Measurements from ENCODE around the gene AKR1B1. TPM values are rescaled to one million over a fixed set of nuclear protein-coding genes. Genes with fewer than 3 reads are reported as not detected.

Gene AKR1B1
- 147 and 607 TPM in 2 replicates for total RNA-seq

DNA sequence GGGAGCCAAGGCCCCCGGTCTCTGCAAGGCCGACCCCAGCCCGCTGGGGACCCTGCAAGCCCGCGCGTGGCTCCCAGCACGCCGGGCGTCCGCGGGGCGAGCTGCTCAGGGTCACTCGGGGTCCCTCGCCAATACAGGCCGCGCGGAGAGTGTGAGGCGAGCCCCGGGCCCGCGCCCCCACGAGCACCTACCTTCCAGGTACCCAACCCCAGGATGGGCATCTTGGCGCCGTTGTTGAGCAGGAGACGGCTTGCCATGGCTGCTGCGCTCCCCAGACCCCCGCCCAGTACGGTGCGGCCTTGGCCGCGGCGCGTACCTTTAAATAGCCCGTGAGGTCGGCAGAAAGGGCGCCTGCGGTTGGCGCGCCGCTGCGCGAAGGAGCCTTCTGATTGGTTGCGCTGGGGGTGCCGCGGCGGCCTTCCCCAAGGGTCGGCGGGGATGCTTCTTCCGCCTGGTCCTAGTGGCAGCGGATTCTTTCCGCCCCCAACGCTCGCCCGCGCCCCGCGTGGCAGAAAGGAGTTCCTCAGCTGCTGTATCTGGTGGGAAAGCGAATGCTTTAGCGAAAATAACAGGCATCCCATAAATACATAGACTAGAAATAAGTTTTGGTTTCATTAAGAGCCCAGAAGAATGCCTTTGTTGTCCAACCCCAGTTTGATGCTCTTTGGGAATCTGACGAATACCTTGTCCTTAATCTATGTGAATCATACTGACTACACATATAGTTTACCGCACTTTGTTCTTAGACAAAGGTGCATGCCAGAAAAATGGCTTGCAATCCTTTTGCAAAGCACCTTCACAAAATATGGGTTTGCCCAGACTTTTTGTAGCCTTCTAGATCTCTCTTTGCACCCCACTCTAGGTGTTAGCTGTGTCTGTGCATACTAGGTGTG is at the start of gene AKR1B1:
AKR1B1 (minus strand) TSS at position 295 of the 893 bp plus-strand sequence; CDS start at position 257, 38 bp downstream.

Other genes starting within 250 kb of the AKR1B1 start
- gene SLC35B4, start 142.2 kb downstream of the AKR1B1 start, total RNA-seq = 10.1 and 24.9 TPM in 2 replicates
- 0.14 and 0.66 TPM in 2 replicates for gene AKR1B10, start 68.5 kb upstream of the AKR1B1 start, total RNA-seq
- gene AKR1B15, start 90.0 kb upstream of the AKR1B1 start, total RNA-seq = 0.22 TPM in 1 of 2 replicates, not detected in the other
- gene BPGM, start 187.8 kb upstream of the AKR1B1 start, total RNA-seq = 28.2 and 68.1 TPM in 2 replicates

All from placental pericyte (primary cell).